Stimulated activated CD8-positive, alpha-beta memory T cell treated with anti-CD3 and anti-CD28 coated beads, Interleukin-7, amount 100 ng/mL, for 1 hour (primary cell): ENCODE data around the gene GAK.

Experiments used
- DNase-seq, 2 donors: peaks; one replicate each; pipeline ENCODE4 v3.0.0-alpha.2; 2020; ENCODE audit warnings: low read depth in 2 of 2

The GAK gene

DNA sequence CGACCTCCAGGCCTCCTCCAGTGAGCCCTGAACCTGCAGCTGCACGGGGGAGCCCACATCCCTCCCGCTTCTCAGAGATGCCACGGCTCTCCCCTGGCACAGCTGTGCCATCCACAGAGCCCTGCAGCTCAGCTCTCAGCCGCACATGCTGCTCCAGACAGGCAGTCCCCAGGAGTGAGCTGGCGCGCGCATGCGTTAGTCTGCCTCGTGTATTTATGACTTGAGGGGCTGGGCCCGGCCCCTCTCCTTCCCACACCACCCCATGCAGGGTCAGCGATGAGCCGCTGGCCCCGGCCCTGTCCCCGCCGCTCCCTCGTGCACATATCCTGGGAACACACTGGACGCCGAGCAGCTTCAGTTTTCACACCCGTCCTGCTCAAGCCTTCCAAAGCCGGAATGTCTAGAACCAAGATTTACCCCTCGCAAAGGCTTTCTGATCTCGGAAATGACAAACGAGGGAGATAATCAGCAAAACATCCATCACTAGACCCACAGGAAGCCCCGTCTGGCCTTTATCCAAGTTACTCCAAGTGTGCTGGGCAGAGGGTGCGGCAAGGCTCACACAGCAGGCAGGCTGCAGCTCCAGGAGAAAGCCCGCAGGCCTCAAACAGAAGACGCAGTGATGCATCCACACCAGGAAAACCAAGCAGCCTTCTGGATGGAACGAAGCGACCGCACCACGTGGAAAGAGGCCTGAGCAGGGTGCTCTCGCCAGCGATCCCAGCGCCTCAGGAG, 24.3 kb downstream of the GAK start:
- no peak for DNase-seq

- no peak for DNase-seq
Observed at GRCh38 chr4:907103-907400, 25.1 kb downstream of the GAK start.

GRCh38 chr4:906339-907102, 25.6 kb downstream of the GAK start:
- DNase-seq: no peak

DNA sequence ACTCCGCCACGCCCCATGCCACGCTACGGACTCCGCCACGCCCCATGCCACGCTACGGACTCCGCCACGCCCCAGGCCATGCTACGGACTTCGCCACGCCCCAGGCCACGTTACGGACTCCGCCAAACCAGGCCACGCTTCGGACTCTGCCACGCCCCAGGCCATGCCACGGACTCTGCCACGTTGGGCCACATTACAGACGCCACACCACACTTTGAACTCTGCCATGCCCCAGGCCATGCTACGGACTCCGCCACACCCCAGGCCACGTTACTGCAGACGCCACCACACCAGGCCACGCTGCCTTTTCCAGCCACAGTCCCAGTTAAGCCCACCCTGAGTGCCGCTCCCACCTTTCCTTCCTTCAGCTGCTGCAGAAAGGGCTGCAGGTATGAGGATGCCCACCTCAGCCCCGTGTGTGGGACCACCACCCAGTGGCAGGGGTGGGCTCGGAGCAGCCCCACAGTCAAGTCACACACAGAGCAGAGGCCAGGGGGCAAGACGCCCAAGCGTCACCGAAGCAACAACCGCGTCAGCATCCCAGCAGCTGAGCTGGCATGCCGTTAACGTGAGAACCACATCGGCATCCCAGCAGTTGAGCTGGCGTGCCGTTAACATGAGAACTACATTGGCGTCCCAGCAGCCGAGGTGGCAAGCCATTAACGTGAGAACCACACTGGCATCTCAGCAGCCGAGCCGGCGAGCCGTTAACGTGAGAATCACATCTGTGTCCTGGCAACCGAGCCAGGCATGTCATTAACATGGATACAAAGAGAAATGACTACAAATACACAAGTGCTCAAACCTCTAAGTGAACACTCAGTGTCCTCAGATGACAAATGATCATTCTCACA, 26.4 kb downstream of the GAK start:
- no peak for DNase-seq

DNA sequence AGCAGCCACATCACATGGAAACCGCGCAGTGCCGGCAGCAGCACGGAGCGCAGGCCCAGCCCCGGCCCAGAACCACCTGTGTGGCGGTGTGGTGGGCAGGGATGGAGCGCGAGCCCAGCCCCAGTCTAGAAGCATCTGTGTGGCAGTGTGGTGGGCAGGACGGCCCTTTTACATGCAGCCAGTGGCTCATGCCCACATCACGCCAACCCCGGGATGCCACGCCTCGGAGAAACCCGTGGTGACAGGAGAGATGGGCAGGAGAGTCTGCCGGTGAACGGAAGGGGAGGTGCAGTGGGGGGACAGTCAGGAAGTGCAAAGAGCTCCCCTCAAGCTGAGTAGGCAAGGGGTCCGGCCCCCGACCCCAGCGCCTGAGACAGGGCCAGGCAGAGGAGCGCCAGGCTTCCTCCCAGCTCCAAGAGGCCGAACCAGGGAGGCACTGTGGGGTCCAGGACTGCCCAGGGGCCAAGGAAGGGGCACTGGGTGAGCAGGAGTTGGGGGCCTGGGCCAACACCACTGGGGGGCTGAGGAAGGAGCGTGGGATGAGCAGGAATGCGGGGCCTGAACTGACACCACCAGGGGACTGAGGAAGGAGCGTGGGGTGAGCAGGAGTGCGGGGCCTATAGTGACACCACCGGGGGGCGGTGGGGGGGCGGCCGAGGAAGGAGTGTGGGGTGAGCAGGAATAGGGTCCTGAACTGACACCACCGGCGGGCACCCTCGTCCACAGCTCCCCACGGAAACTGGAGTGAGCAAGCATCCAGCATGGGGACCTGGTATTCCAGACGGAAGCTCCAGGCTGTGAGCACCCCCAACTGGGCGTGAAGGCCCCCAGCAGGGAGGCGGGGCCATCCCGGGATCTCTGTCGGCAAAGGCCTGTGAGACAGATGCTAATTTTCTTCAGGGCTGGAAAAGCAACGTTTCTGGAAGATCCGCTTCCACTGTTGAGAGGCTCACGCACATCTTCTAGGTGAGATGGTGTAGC, 28.8 kb downstream of the GAK start:
- DNase-seq: no peak

DNA sequence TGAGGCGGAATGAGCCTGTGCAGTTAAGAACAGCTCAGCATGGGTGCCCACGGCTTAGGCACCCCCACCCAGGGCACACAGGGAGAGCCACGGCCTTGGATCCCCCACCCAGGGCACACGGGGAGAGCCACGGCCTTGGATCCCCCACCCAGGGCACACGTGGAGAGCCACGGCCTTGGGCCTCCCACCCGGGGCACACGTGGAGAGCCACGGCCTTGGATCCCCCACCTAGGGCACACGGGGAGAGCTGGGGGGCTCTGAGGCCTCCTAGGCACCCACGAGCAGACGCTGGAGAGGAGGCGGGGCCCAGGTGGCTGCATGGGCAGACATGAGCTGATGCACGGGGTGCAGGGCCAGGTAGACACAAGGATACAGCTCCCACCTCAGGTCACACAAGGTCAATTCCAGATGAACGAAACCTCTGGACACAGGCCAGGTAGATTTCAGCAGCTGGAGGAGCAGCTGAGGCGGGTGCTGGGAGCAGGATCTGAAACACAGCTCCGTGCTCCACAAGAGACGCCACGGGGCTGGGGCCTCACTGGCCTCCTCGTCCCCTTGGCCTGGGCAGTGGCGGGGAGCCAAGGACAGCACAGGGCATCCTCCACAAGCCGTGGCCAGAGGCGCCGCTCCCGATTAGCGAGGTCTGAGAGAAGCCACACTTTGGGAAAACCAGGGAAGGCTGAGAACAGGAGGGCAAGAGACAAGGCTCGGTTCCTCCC, 30.8 kb downstream of the GAK start:
- DNase-seq: no peak

DNA sequence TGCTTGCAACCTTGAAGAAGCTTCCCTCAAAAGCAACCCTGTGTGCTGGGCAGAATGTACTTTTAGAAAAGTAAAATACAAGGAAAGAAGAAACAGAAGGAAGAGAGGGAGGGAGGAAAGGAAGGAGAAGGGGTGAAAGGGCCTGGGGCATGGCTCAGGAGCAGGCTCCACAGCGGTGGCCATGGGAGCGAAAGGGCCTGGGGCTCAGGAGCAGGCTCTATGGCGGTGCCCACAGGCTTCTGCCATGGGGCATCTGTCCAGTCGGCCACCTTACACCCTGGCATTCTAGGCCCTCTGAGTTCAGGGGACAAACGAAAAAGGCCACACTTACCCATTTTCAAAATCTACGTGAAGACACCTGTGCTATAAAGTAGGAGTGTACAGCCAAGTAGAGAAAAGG, 31.4 kb downstream of the GAK start:
- DNase-seq: no peak

GRCh38 chr4:900073-900472, 32.0 kb downstream of the GAK start:
- no peak for DNase-seq

- DNase-seq: no peak
Observed at GRCh38 chr4:899556-899906, 32.6 kb downstream of the GAK start.

GRCh38 chr4:898869-899555, 33.1 kb downstream of the GAK start:
- DNase-seq: no peak

GRCh38 chr4:898123-898522, 34.0 kb downstream of the GAK start:
- no peak for DNase-seq

GRCh38 chr4:896630-897029, 35.5 kb downstream of the GAK start:
- DNase-seq: no peak

GRCh38 chr4:896216-896615, 35.9 kb downstream of the GAK start:
- DNase-seq: no peak

DNA sequence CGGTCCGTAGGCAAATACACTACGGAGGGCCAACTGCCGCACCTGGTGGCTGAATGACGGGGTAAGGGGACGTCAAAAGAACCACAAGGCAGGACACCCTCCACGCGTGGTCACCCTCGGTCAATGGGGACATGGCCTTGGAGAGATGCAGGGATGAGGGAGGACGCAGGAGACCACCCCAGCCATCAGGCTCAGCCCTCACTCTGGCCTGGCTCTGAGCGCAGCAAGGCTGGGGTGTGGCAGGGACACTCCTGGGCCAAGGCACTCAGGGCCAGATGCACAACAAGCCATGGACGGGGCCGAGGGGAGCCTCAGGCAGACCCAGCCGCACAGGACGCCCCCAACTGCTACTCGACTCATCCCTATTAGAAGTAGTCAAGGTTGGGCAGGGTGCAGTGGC, 36.5 kb downstream of the GAK start:
- DNase-seq: no peak

DNA sequence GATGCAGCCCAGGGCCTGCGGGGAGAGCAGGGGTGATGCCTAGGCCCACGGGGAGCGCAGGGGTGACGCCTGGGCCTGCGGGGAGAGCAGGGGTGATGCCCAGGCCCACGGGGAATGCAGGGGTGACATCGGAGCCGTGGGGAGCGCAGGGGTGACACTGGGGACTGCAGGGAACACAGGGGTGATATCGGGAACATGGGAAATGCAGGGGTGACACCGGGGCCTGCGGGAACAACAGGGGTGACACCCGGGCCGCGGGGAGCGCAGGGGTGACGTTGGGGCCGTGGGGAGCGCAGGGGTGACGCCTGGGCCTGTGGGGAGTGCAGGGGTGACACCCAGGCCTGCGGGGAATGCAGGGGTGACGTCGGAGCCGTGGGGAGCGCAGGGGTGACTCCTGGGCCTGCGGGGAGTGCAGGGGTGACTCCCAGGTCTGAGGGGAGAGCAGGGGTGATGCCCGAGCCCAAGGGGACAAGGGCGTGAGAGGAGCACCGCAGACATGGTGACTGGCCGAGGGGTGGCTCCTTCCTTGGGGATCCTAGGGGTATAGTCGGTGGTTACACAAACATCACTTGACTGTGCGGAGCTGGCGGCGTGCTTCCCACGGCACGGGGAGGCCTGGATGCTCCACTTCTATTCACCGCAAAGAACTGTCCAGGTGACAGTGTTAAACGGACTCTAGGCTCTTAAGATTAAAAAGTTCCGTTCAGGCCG, 38.0 kb downstream of the GAK start:
- DNase-seq: no peak

DNA sequence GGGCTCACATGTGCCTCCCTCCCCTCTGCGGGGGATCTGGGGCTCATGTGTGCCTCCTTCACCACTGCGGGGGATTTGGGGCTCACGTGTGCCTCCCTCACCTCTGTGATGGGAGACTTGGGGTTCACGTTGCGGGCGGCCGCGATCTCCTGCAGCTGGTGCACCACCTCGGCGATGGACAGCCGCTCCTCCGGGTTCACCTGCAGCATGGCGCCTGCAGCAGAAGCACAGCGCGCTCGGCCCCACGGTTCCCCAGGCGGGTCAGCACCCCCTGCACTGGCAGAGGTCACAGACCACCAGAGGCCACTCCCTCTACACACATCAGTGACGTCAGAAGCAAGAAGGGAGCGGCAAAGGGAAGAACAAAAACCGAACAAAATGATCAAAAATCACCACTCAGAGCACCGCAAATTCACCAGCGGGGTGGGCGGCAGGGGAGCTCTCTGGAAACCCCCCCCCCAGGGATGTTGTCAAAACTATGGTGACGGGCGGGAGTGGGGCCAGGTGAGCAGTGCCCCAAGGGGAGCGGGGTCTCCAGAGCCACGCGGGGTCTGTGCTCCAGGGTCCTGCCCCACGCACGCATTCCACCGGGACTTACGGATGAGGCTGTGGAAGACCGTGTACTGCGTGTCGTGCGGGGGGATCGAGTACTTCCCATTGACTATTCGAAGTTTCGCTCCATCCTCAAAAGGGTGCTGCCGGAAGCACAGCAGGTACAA, 38.7 kb downstream of the GAK start:
- no peak for DNase-seq

- DNase-seq: no peak
Observed at GRCh38 chr4:892780-893179, 39.3 kb downstream of the GAK start.

- DNase-seq: no peak
Observed at GRCh38 chr4:891747-892146, 40.4 kb downstream of the GAK start.
